CD1c-positive myeloid dendritic cell (primary cell): ENCODE measurements around the gene EPDR1.
A peak's percentile ranks its signal among the peaks of the same experiment; 100 is the strongest.

Experiments
- DNase-seq: peaks from one replicate; pipeline ENCODE4 v3.0.0-alpha.2; 2016; ENCODE audit errors: extremely low spot score

Gene EPDR1

GRCh38 chr7:37920305-37920848 lies at the start of gene EPDR1:
Gene EPDR1, plus strand, starts transcription at chr7:37920640. Its CDS starts 300 bp downstream, at chr7:37920940.
- peak; percentile 57 for DNase-seq

- no peak for DNase-seq
These were observed 38.4 kb upstream of the EPDR1 start for GRCh38 chr7:37882086-37882485.

- DNase-seq, result no peak
These were observed 27.1 kb upstream of the EPDR1 start for GRCh38 chr7:37893359-37893758.

- DNase-seq, result no peak
These were observed 25.8 kb upstream of the EPDR1 start for GRCh38 chr7:37894671-37895070.

- no peak for DNase-seq
These were observed 20.7 kb upstream of the EPDR1 start for GRCh38 chr7:37899712-37900247.

- DNase-seq, result peak; percentile 41
These were observed 19.1 kb upstream of the EPDR1 start for GRCh38 chr7:37901236-37901827.

- no peak for DNase-seq
These were observed 18.4 kb upstream of the EPDR1 start for GRCh38 chr7:37901890-37902524.

GRCh38 chr7:37908221-37908788 lies 12.1 kb upstream of the EPDR1 start:
- DNase-seq, result no peak

- no peak for DNase-seq
These were observed 7.7 kb upstream of the EPDR1 start for GRCh38 chr7:37912756-37913155.

GRCh38 chr7:37915438-37915837 lies 5.0 kb upstream of the EPDR1 start:
- DNase-seq, result peak; percentile 83

GRCh38 chr7:37916017-37916672 lies 4.3 kb upstream of the EPDR1 start:
- peak; percentile 13 for DNase-seq

GRCh38 chr7:37916673-37917660 lies 3.5 kb upstream of the EPDR1 start, which contains the start of gene SFRP4:
Gene SFRP4, minus strand, starts transcription at chr7:37916817. Its CDS starts 280 bp downstream, at chr7:37916537.
- peak; percentile 65 for DNase-seq

GRCh38 chr7:37918526-37918925 lies 1.9 kb upstream of the EPDR1 start:
- no peak for DNase-seq

GRCh38 chr7:37920849-37921805 lies 687 bp downstream of the EPDR1 start:
- peak; percentile 40 for DNase-seq

GRCh38 chr7:37921876-37922275 lies 1.4 kb downstream of the EPDR1 start:
- no peak for DNase-seq

GRCh38 chr7:37923996-37924395 lies 3.6 kb downstream of the EPDR1 start:
- no peak for DNase-seq

- no peak for DNase-seq
These were observed 4.1 kb downstream of the EPDR1 start for GRCh38 chr7:37924491-37925041.

- DNase-seq, result no peak
These were observed 5.2 kb downstream of the EPDR1 start for GRCh38 chr7:37925620-37926019.

- DNase-seq, result no peak
These were observed 7.5 kb downstream of the EPDR1 start for GRCh38 chr7:37927773-37928444.
